K562 (cell line): ENCODE results near the gene PLPP7. TPM values are rescaled to one million over a fixed set of nuclear protein-coding genes. Genes with fewer than 3 reads are reported as not detected.
A peak's percentile ranks its signal among the peaks of the same experiment; 100 is the strongest.

Source experiments
- ADNP ChIP-seq: fragments of 200-800 bp; sonication (Bioruptor generic); IDR thresholded peaks from 2 replicates; pipeline ENCODE4 v1.6.1; 2016; ENCODE audit warnings: missing genetic modification characterization, missing compliant biosample characterization
- DMBX1 ChIP-seq: fragments of 250-450 bp; sonication (Bioruptor Pico); IDR thresholded peaks from 2 replicates; pipeline ENCODE4 v1.8.0; 2022; ENCODE audit warnings: inconsistent platforms, mild to moderate bottlenecking, moderate library complexity, borderline replicate concordance
- MEIS2 ChIP-seq: fragments of 450-650 bp; IDR thresholded peaks from 2 replicates; pipeline ENCODE4 v1.6.1; 2014; ENCODE audit warnings: mild to moderate bottlenecking; ENCODE audit not compliant: partially characterized antibody
- PPARD ChIP-seq: fragments of 250-450 bp; sonication (Bioruptor Pico); IDR thresholded peaks from 2 replicates; pipeline ENCODE4 v1.8.0; 2022; ENCODE audit warnings: inconsistent platforms, mild to moderate bottlenecking, moderate library complexity
- RERE ChIP-seq: sonication (generic); formaldehyde crosslinking; IDR thresholded peaks from 2 replicates; pipeline ENCODE4 v1.8.0; 2023; ENCODE audit warnings: missing genetic modification reagents, mild to moderate bottlenecking, borderline replicate concordance
- SRF ChIP-seq, 2 experiments: fragments of 250-450, 450-650 bp in 1 of 2; sonication (Bioruptor Pico) in 1 of 2; sonication (generic) in 1 of 2; formaldehyde crosslinking; IDR thresholded peaks; 2 replicates each; pipeline versions ENCODE4 v1.5.0 to v1.5.1; 2020 to 2022; ENCODE audit warnings: mild to moderate bottlenecking in 1 of 2, missing genetic modification reagents in 1 of 2
- STAG1 ChIP-seq: sonication (generic); formaldehyde crosslinking; IDR thresholded peaks from 2 replicates; pipeline ENCODE4 v1.5.0; 2020; ENCODE audit warnings: missing genetic modification reagents, borderline replicate concordance
- TARDBP ChIP-seq: fragments of 450-650 bp; IDR thresholded peaks from 2 replicates; pipeline ENCODE4 v1.6.1; 2016
- ZBTB49 ChIP-seq: sonication (generic); formaldehyde crosslinking; IDR thresholded peaks from 2 replicates; pipeline ENCODE4 v1.8.0; 2022; ENCODE audit warnings: missing genetic modification reagents, mild to moderate bottlenecking, borderline replicate concordance
- ZFP36 ChIP-seq: fragments of 150-350 bp; IDR thresholded peaks from 2 replicates; pipeline ENCODE4 v1.6.1; 2018; ENCODE audit warnings: low read length, low read depth; ENCODE audit not compliant: partially characterized antibody
- ZNF124 ChIP-seq: sonication (generic); formaldehyde crosslinking; IDR thresholded peaks from 2 replicates; pipeline ENCODE4 v1.8.1; 2022; ENCODE audit warnings: missing genetic modification reagents
- ZNF133 ChIP-seq: fragments of 250-450 bp; sonication (Bioruptor Pico); IDR thresholded peaks from 2 replicates; pipeline ENCODE4 v1.4.0; 2020; ENCODE audit warnings: mild to moderate bottlenecking
- ZNF274 ChIP-seq: IDR thresholded peaks from 2 replicates; pipeline ENCODE4 v1.6.1; 2011; ENCODE audit warnings: low read depth, mild to moderate bottlenecking, low read length, moderate library complexity, borderline replicate concordance
- ZNF311 ChIP-seq: fragments of 250-450 bp; sonication (Bioruptor Pico); IDR thresholded peaks from 2 replicates; pipeline ENCODE4 v1.4.0; 2020; ENCODE audit warnings: mild to moderate bottlenecking, moderate library complexity
- ZNF583 ChIP-seq: fragments of 250-450 bp; sonication (Bioruptor Pico); IDR thresholded peaks from 2 replicates; pipeline ENCODE4 v1.4.0; 2020
- polyA plus RNA-seq, 8 experiments: library from polyadenylated mRNA; depleted of rRNA in 4 of 8; stranded (reverse) in 5 of 8; unstranded in 3 of 8; fragments of >200 nt; fragmentation: Nextera tagmentation in 2 of 8; fragmentation: Illumina TruSeq in 1 of 8; extraction: Ambion mirVana in 2 of 8; extraction: Trizol in 1 of 8; gene quantifications; 2 replicates each; pipeline versions ENCODE4 v1.2.1 to v1.2.3, GENCODE V29; 2011 to 2014; ENCODE audit warnings: inconsistent platforms in 1 of 8, missing spikeins in 1 of 8
- total RNA-seq, 7 experiments: library from RNA; depleted of rRNA in 6 of 7; stranded (reverse); fragments of >200 nt in 6 of 7; fragmentation: Illumina TruSeq in 2 of 7; extraction: Trizol in 2 of 7; gene quantifications; 2 replicates each; pipeline versions ENCODE4 v1.2.1 to v1.2.3, GENCODE V29; 2011 to 2021; ENCODE audit warnings: low replicate concordance in 1 of 7
- TF ChIP-seq, protein P1 (sequence below): IDR thresholded peaks from 2 replicates; pipeline ENCODE4 v1.6.1; 2011; ENCODE audit not compliant: insufficient read length; ENCODE audit errors: extremely low read depth
- TF ChIP-seq, protein P2 (sequence below): fragments of 250-450 bp; sonication (Bioruptor Pico); IDR thresholded peaks from 2 replicates; pipeline ENCODE4 v1.5.0; 2021

PLPP7 gene
- total and polyA plus RNA-seq, 9 of the 15 experiments (the other 6 are each of a cell fraction or from before 2014, with no cell fraction given), result 0.09 to 0.93 (median 0.18) TPM; not detected in 4

DNA sequence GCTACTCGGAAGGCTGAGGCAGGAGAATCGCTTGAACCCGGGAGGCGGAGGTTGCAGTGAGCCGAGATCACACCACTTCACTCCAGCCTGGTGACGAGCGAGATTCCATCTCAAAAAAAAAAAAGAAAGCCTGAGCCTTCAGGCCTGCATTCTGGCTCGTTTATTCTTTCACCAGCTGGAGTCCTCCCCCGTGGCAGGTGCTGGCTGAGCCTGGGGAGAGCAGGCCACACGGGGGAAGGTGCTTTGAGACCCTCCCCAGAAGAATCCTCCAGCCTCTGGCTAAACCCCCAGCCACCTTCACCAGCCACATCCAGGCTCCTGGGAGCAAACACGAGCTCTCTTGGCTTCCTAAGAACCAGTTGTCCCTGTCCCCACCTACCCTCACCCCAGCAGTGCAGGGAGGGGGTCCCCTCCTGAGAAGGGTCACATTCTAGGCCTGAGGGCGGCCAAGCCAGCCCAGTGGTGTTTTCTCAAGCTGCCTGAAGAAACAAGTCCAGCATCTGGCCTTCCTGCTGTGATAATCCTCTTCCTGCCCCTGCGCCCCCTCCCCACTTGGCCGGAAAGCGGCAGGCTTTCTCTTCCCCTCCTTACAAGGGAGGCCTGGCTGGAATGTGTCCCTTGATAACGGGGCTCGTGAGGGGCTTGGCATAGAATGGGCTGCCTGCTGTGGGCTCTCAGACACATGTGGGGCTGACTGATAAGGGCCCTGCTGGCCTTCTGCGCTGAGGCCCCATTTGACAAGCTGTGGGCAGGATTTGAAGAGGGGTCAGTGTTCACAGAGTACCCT lies 41.5 kb downstream of the PLPP7 start (continued):
- no peak for TF ChIP-seq ZFP36
- TF ChIP-seq ADNP (tag), result no peak
- no peak for TF ChIP-seq PPARD (CRISPR knock-in tag)
- TF ChIP-seq ZNF124 (CRISPR knock-in tag), result no peak
- no peak for TF ChIP-seq ZNF133
- no peak for TF ChIP-seq STAG1 (CRISPR knock-in tag)
- no peak for TF ChIP-seq ZBTB49 (CRISPR knock-in tag)
- TF ChIP-seq ZNF583, result peak; percentile 66; the same call in 1 of the 2 replicates
- TF ChIP-seq RERE, result no peak; the same call in 1 of the 2 replicates
- TF ChIP-seq ZNF311 (CRISPR knock-in tag), result peak; percentile 57; the same call in 1 of the 2 replicates
- TF ChIP-seq, protein P1, sequence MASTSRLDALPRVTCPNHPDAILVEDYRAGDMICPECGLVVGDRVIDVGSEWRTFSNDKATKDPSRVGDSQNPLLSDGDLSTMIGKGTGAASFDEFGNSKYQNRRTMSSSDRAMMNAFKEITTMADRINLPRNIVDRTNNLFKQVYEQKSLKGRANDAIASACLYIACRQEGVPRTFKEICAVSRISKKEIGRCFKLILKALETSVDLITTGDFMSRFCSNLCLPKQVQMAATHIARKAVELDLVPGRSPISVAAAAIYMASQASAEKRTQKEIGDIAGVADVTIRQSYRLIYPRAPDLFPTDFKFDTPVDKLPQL, result no peak
- peak; percentile 83; the same call in 1 of the 2 replicates for TF ChIP-seq TARDBP
- TF ChIP-seq, protein P2, sequence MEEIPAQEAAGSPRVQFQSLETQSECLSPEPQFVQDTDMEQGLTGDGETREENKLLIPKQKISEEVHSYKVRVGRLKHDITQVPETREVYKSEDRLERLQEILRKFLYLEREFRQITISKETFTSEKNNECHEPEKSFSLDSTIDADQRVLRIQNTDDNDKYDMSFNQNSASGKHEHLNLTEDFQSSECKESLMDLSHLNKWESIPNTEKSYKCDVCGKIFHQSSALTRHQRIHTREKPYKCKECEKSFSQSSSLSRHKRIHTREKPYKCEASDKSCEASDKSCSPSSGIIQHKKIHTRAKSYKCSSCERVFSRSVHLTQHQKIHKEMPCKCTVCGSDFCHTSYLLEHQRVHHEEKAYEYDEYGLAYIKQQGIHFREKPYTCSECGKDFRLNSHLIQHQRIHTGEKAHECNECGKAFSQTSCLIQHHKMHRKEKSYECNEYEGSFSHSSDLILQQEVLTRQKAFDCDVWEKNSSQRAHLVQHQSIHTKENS (CRISPR knock-in tag), result no peak
- TF ChIP-seq MEIS2, result peak; percentile 80
- TF ChIP-seq SRF (CRISPR knock-in tag; IDR thresholded peaks at IDR 0.05), result peak in 1 of 2 experiments; percentile 83; a peak in 2 of 4 replicates
- TF ChIP-seq DMBX1, result peak; percentile 93
- no peak; the same call in 1 of the 2 replicates for TF ChIP-seq ZNF274
